Measurements from ENCODE around the gene ACTN4. TPM values are rescaled to one million over a fixed set of nuclear protein-coding genes. Genes with fewer than 3 reads are reported as not detected.

ACTN4 gene
- polyA plus RNA-seq, 2 donors: 261 to 376 TPM

- Histone ChIP-seq H3K4me1 (ENCODE audit: control insufficient read depth in 2 of 2, insufficient read depth in 2 of 2, low read length in 1 of 2) (peaks cover 7 to 17% of the 10 kb centered on the region in 2 donors), H3K9me3 (ENCODE audit: control insufficient read depth in 2 of 2, insufficient read depth in 1 of 2, low read depth in 1 of 2, low read length in 1 of 2) (no peaks in the 10 kb centered on the region), H3K36me3 (ENCODE audit: control insufficient read depth in 2 of 2, insufficient read depth in 2 of 2, low read length in 1 of 2) (peaks cover 23 to 82% of the 10 kb centered on the region in 2 donors), H3K27ac (ENCODE audit: low read depth in 2 of 2, low read length in 1 of 2) (peak overlapping the region; percentile 68), H3K4me3 (ENCODE audit: low read depth in 1 of 2, low read length in 2 of 2) (no peak overlapping the region), H3K27me3 (ENCODE audit: control insufficient read depth in 1 of 2, insufficient read depth in 2 of 2, low read length in 2 of 2) (no peaks in the 10 kb centered on the region)
- WGBS, 2 donors: 59 to 65% methylated on average over 23 to 24 of the region's 24 CpGs
Measured at GRCh38 chr19:38718747-38719543, 71.5 kb downstream of the ACTN4 start.

- no peak overlapping the region for H3K4me3 ChIP-seq (ENCODE audit: low read depth in 1 of 2, low read length in 2 of 2)
- peaks cover 26 to 82% of the 10 kb centered on the region in 2 donors for H3K36me3 ChIP-seq (ENCODE audit: control insufficient read depth in 2 of 2, insufficient read depth in 2 of 2, low read length in 1 of 2)
- no peaks in the 10 kb centered on the region for H3K9me3 ChIP-seq (ENCODE audit: control insufficient read depth in 2 of 2, insufficient read depth in 1 of 2, low read depth in 1 of 2, low read length in 1 of 2)
- H3K27ac ChIP-seq (ENCODE audit: low read depth in 2 of 2, low read length in 1 of 2): peak overlapping the region; percentile 68
- 73 to 81% methylated on average over 24 of the region's 24 CpGs for WGBS, 2 donors
- H3K4me1 ChIP-seq (ENCODE audit: control insufficient read depth in 2 of 2, insufficient read depth in 2 of 2, low read length in 1 of 2): peaks cover 3 to 17% of the 10 kb centered on the region in 2 donors
- no peaks in the 10 kb centered on the region for H3K27me3 ChIP-seq (ENCODE audit: control insufficient read depth in 1 of 2, insufficient read depth in 2 of 2, low read length in 2 of 2)
Measured at GRCh38 chr19:38719761-38720558, 72.5 kb downstream of the ACTN4 start.

DNA sequence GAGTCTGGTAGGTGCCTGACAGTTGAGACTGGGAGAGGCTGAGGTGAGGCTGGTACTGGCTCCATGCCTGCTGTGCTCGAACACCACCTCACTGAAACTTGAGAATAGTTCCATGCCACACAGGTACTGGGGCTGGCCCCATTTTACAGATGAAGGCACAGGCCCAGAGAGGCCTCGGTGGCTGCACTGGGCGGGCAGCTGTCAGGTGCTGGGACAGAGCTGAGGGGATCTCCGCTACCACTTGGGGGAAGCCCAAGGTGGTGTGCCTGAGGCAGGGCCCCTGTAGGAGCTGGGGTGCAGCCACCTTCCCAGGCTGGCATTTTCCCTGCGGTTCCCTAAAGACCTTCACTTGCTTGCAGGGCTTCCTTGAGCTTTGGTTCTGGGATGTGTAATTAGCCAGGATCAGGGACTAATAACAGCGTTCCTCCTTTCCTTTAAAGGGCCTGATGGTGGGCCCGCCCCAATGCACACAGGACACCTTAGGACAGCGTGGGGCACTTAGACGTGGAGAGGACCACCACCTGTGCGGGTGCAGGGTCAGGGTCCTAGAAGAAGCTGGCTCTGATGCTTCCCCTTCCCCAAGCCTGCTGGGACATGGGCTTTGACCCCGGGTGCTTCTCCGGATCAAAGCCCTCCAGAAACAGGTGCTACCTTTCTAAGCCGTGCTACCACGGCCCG lies 73.2 kb downstream of the ACTN4 start:
- H3K4me3 ChIP-seq (ENCODE audit: low read depth in 1 of 2, low read length in 2 of 2): no peak overlapping the region
- WGBS, 2 donors: 89 to 91% methylated on average over 15 of the region's 15 CpGs
- H3K9me3 ChIP-seq (ENCODE audit: control insufficient read depth in 2 of 2, insufficient read depth in 1 of 2, low read depth in 1 of 2, low read length in 1 of 2): no peaks in the 10 kb centered on the region
- no peaks in the 10 kb centered on the region for H3K27me3 ChIP-seq (ENCODE audit: control insufficient read depth in 1 of 2, insufficient read depth in 2 of 2, low read length in 2 of 2)
- H3K27ac ChIP-seq (ENCODE audit: low read depth in 2 of 2, low read length in 1 of 2): peak overlapping the region in 1 of 2 donors; percentile 10
- H3K36me3 ChIP-seq (ENCODE audit: control insufficient read depth in 2 of 2, insufficient read depth in 2 of 2, low read length in 1 of 2): peaks cover 29 to 89% of the 10 kb centered on the region in 2 donors
- peaks cover 3 to 17% of the 10 kb centered on the region in 2 donors for H3K4me1 ChIP-seq (ENCODE audit: control insufficient read depth in 2 of 2, insufficient read depth in 2 of 2, low read length in 1 of 2)

- Histone ChIP-seq H3K4me1 (ENCODE audit: control insufficient read depth in 2 of 2, insufficient read depth in 2 of 2, low read length in 1 of 2) (peaks cover 3 to 17% of the 10 kb centered on the region in 2 donors), H3K9me3 (ENCODE audit: control insufficient read depth in 2 of 2, insufficient read depth in 1 of 2, low read depth in 1 of 2, low read length in 1 of 2) (no peaks in the 10 kb centered on the region), H3K36me3 (ENCODE audit: control insufficient read depth in 2 of 2, insufficient read depth in 2 of 2, low read length in 1 of 2) (peaks cover 29 to 93% of the 10 kb centered on the region in 2 donors), H3K27me3 (ENCODE audit: control insufficient read depth in 1 of 2, insufficient read depth in 2 of 2, low read length in 2 of 2) (no peaks in the 10 kb centered on the region), H3K4me3 (ENCODE audit: low read depth in 1 of 2, low read length in 2 of 2) (no peak overlapping the region), H3K27ac (ENCODE audit: low read depth in 2 of 2, low read length in 1 of 2) (peak overlapping the region in 1 of 2 donors; percentile 6)
- 91% methylated on average over 20 of the region's 20 CpGs for WGBS, 2 donors
Measured at GRCh38 chr19:38721496-38721895, 74.0 kb downstream of the ACTN4 start.

- no peaks in the 10 kb centered on the region for H3K9me3 ChIP-seq (ENCODE audit: control insufficient read depth in 2 of 2, insufficient read depth in 1 of 2, low read depth in 1 of 2, low read length in 1 of 2)
- peak overlapping the region; percentile 10 to 29 for H3K27ac ChIP-seq (ENCODE audit: low read depth in 2 of 2, low read length in 1 of 2)
- WGBS, 2 donors: 63 to 68% methylated on average over 17 of the region's 17 CpGs
- H3K27me3 ChIP-seq (ENCODE audit: control insufficient read depth in 1 of 2, insufficient read depth in 2 of 2, low read length in 2 of 2): no peaks in the 10 kb centered on the region
- no peak overlapping the region for H3K4me3 ChIP-seq (ENCODE audit: low read depth in 1 of 2, low read length in 2 of 2)
- peaks cover 3 to 21% of the 10 kb centered on the region in 2 donors for H3K4me1 ChIP-seq (ENCODE audit: control insufficient read depth in 2 of 2, insufficient read depth in 2 of 2, low read length in 1 of 2)
- H3K36me3 ChIP-seq (ENCODE audit: control insufficient read depth in 2 of 2, insufficient read depth in 2 of 2, low read length in 1 of 2): peaks cover 31 to 94% of the 10 kb centered on the region in 2 donors
Measured at GRCh38 chr19:38721979-38722773, 74.7 kb downstream of the ACTN4 start.

DNA sequence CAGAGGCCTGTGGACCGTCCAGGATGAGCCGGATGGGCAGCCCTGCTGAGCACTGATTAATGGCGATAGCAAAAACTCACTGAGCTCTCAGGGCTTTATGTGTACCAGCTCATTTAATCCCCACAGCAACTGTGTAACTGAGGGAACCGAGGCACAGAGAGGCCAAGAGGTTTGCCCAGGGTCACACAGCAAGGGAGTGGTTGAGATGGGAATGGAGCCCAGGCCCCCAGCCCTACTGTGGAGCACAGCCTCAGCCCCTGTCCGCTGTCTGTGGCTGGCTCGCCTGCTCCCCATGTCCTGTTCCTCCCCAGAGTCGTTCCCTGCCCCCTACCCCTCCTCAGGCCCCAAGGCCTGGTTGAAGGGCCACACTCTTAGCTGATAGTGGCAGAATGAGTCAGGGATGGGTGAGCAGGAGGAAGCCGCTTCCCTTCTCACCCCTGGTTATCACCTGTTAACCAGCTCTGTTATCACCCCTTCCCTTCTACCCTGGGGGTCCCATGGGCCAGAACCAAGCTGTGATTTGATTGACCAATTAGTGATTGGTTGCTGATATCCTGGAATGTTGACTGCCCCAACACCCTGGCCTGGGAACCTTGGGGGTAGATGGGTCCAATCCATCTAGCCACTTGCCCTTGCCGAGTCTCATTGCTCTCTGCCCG lies 75.6 kb downstream of the ACTN4 start:
- Histone ChIP-seq H3K9me3 (ENCODE audit: control insufficient read depth in 2 of 2, insufficient read depth in 1 of 2, low read depth in 1 of 2, low read length in 1 of 2) (no peaks in the 10 kb centered on the region), H3K27ac (ENCODE audit: low read depth in 2 of 2, low read length in 1 of 2) (peak overlapping the region; percentile 10 to 39), H3K4me3 (ENCODE audit: low read depth in 1 of 2, low read length in 2 of 2) (no peak overlapping the region), H3K27me3 (ENCODE audit: control insufficient read depth in 1 of 2, insufficient read depth in 2 of 2, low read length in 2 of 2) (no peaks in the 10 kb centered on the region), H3K36me3 (ENCODE audit: control insufficient read depth in 2 of 2, insufficient read depth in 2 of 2, low read length in 1 of 2) (peaks cover 31 to 94% of the 10 kb centered on the region in 2 donors), H3K4me1 (ENCODE audit: control insufficient read depth in 2 of 2, insufficient read depth in 2 of 2, low read length in 1 of 2) (peaks cover 3 to 21% of the 10 kb centered on the region in 2 donors)
- WGBS, 2 donors: 89 to 92% methylated on average over 10 of the region's 10 CpGs

GRCh38 chr19:38723606-38723965 lies 76.1 kb downstream of the ACTN4 start:
- H3K27me3 ChIP-seq (ENCODE audit: control insufficient read depth in 1 of 2, insufficient read depth in 2 of 2, low read length in 2 of 2): no peaks in the 10 kb centered on the region
- H3K36me3 ChIP-seq (ENCODE audit: control insufficient read depth in 2 of 2, insufficient read depth in 2 of 2, low read length in 1 of 2): peaks cover 33 to 96% of the 10 kb centered on the region in 2 donors
- no peaks in the 10 kb centered on the region for H3K9me3 ChIP-seq (ENCODE audit: control insufficient read depth in 2 of 2, insufficient read depth in 1 of 2, low read depth in 1 of 2, low read length in 1 of 2)
- no peak overlapping the region for H3K27ac ChIP-seq (ENCODE audit: low read depth in 2 of 2, low read length in 1 of 2)
- H3K4me1 ChIP-seq (ENCODE audit: control insufficient read depth in 2 of 2, insufficient read depth in 2 of 2, low read length in 1 of 2): peaks cover 3 to 20% of the 10 kb centered on the region in 2 donors
- 78 to 79% methylated on average over 11 of the region's 11 CpGs for WGBS, 2 donors
- no peak overlapping the region for H3K4me3 ChIP-seq (ENCODE audit: low read depth in 1 of 2, low read length in 2 of 2)

- H3K4me3 ChIP-seq (ENCODE audit: low read depth in 1 of 2, low read length in 2 of 2): no peak overlapping the region
- no peaks in the 10 kb centered on the region for H3K27me3 ChIP-seq (ENCODE audit: control insufficient read depth in 1 of 2, insufficient read depth in 2 of 2, low read length in 2 of 2)
- peaks cover 0 to 15% of the 10 kb centered on the region in 2 donors for H3K4me1 ChIP-seq (ENCODE audit: control insufficient read depth in 2 of 2, insufficient read depth in 2 of 2, low read length in 1 of 2)
- no peaks in the 10 kb centered on the region for H3K9me3 ChIP-seq (ENCODE audit: control insufficient read depth in 2 of 2, insufficient read depth in 1 of 2, low read depth in 1 of 2, low read length in 1 of 2)
- WGBS, 2 donors: 93% methylated on average over 39 to 42 of the region's 42 CpGs
- H3K27ac ChIP-seq (ENCODE audit: low read depth in 2 of 2, low read length in 1 of 2): no peak overlapping the region
- H3K36me3 ChIP-seq (ENCODE audit: control insufficient read depth in 2 of 2, insufficient read depth in 2 of 2, low read length in 1 of 2): peaks cover 34 to 97% of the 10 kb centered on the region in 2 donors
Measured at GRCh38 chr19:38723990-38724854, 76.8 kb downstream of the ACTN4 start.
